Fibroblast of villous mesenchyme (primary cell): ENCODE results near the gene OSBP2. TPM values are rescaled to one million over a fixed set of nuclear protein-coding genes. Genes with fewer than 3 reads are reported as not detected.
A peak's percentile ranks its signal among the peaks of the same experiment; 100 is the strongest.

Experiments
- DNase-seq: peaks from one replicate; pipeline ENCODE4 v3.0.0-alpha.2; 2010; ENCODE audit warnings: low read depth
- H3K4me3 ChIP-seq: 2 replicates; pipeline ENCODE4 v1.5.1; 2011; ENCODE audit warnings: low read depth, mild to moderate bottlenecking, low read length
- total RNA-seq: library from RNA; depleted of rRNA; stranded (reverse); fragments of >200 nt; gene quantifications from 2 replicates; pipeline ENCODE4 v1.2.3, GENCODE V29; 2012
- TF ChIP-seq, protein P1 (sequence below): IDR thresholded peaks from 2 replicates; pipeline ENCODE4 v1.5.1; 2012; ENCODE audit warnings: low read depth, mild to moderate bottlenecking, low read length; ENCODE audit not compliant: insufficient read depth

OSBP2 gene
- total RNA-seq, 1 donor = 0.43 TPM

GRCh38 chr22:30838111-30838510 lies 143.4 kb downstream of the OSBP2 start:
- DNase-seq = peak; percentile 10
- TF ChIP-seq, protein P1, sequence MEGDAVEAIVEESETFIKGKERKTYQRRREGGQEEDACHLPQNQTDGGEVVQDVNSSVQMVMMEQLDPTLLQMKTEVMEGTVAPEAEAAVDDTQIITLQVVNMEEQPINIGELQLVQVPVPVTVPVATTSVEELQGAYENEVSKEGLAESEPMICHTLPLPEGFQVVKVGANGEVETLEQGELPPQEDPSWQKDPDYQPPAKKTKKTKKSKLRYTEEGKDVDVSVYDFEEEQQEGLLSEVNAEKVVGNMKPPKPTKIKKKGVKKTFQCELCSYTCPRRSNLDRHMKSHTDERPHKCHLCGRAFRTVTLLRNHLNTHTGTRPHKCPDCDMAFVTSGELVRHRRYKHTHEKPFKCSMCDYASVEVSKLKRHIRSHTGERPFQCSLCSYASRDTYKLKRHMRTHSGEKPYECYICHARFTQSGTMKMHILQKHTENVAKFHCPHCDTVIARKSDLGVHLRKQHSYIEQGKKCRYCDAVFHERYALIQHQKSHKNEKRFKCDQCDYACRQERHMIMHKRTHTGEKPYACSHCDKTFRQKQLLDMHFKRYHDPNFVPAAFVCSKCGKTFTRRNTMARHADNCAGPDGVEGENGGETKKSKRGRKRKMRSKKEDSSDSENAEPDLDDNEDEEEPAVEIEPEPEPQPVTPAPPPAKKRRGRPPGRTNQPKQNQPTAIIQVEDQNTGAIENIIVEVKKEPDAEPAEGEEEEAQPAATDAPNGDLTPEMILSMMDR = no peak
- H3K4me3 ChIP-seq = no peak overlapping the region

DNA sequence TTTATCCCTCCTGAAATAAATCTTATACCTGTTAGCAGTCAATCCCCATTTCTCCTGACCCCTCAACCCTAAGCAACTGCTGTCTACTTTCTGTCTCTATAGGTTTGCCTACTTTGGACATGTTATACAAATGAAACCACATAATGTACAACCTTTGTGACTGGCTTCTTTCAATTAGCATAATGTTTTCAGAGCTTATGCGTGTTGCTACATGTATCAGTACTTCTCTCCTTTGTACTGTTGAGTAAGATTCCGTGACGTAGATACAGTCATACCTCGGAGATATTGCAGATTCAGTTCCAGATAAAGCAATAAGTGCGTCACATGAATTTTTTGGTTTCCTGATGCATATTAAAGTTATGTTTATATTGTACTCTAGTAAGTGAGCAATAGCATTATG lies 146.6 kb downstream of the OSBP2 start:
- DNase-seq = peak; percentile 16
- H3K4me3 ChIP-seq = no peak overlapping the region
- TF ChIP-seq, protein P1 = no peak

DNA sequence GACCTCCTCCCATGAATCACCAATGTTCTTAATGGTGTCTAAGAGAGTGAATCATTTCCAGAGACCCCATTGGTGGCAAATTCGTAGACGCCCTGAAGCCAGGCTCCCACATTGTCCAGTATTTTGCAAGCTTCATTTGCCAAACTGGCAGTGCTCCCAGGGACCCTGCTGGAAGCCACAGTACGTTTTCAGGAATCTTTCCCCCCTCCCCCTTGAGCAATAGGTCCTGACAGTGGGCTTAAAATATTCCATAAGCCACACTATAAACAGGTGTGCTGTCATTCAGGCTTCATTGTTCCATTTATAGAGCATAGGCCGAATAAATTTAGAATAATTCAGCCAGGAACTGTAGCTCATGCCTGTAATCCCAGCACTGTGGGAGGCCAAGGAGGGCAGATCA lies 148.6 kb downstream of the OSBP2 start:
- TF ChIP-seq, protein P1 = no peak
- H3K4me3 ChIP-seq = no peak overlapping the region
- DNase-seq = no peak

GRCh38 chr22:30847583-30847982 lies 152.9 kb downstream of the OSBP2 start:
- TF ChIP-seq, protein P1 = no peak
- DNase-seq = no peak

DNA sequence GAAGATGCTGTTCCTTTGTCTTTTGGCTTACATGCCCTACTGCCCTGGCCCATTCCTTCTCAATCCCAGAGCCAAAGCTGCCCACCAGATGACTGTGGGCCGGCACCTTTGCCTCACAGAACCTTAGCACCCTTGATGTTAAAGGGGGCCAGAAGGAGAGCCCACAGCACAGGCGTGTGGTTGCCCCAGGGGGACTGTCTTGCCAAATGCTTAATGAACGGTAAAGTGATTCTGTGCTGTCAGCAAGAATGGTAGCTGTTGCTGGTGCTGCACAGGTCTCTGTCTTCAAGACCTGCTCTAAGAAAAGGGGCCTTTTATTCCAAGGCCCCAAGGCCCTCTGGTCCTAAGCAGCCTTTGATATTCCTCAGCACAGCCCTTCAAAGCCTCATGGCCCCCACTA lies 160.6 kb downstream of the OSBP2 start:
- TF ChIP-seq, protein P1 = no peak
- H3K4me3 ChIP-seq = no peak overlapping the region
- no peak for DNase-seq

More at GRCh38 chr22:30847583-30847982, 152.9 kb downstream of the OSBP2 start:
- H3K4me3 ChIP-seq = no peak overlapping the region

- H3K4me3 ChIP-seq = no peak overlapping the region
- TF ChIP-seq, protein P1 = no peak
- no peak for DNase-seq
These were observed 161.2 kb downstream of the OSBP2 start for GRCh38 chr22:30855677-30856518.
